Measurements from ENCODE around the gene MFSD12. TPM values are rescaled to one million over a fixed set of nuclear protein-coding genes. Genes with fewer than 3 reads are reported as not detected.

Gene MFSD12
- total and polyA plus RNA-seq, 9 donors = 17.4 to 104 (median 36.4) TPM

- DNase-seq = peak in 1 of 5 donors; percentile 18
- Histone ChIP-seq H3K4me3 (no peak overlapping the region), H3K27me3 (no peaks in the 10 kb centered on the region), H3K36me3 (no peaks in the 10 kb centered on the region), H3K4me1 (ENCODE audit: insufficient read depth) (peaks cover 10% of the 10 kb centered on the region), H3K9me3 (no peaks in the 10 kb centered on the region), H3K27ac (no peak overlapping the region)
- TF ChIP-seq EP300 (IDR thresholded peaks at IDR 0.05) = no peak
- WGBS, 3 donors = 63 to 76% (median 67%) methylated on average over 9 of the region's 9 CpGs
- intact Hi-C loops (cut with DNase I) = no loop called here
Observed at GRCh38 chr19:3551792-3552095, 5.6 kb downstream of the MFSD12 start.

GRCh38 chr19:3550947-3551791, 6.2 kb downstream of the MFSD12 start:
- peaks cover 5% of the 10 kb centered on the region for H3K4me1 ChIP-seq (ENCODE audit: insufficient read depth)
- H3K36me3 ChIP-seq = no peaks in the 10 kb centered on the region
- 80 to 84% (median 84%) methylated on average over 28 to 34 of the region's 34 CpGs for WGBS, 3 donors

GRCh38 chr19:3549816-3550215, 7.6 kb downstream of the MFSD12 start:
- intact Hi-C loops (cut with DNase I) = loop anchor here in 2 of 4 donors (5.0 to 10.0 kb wide), 2 partner anchors 65 to 67 kb away; no protein-coding TSS in a partner anchor
- WGBS, 3 donors = 78 to 87% (median 80%) methylated on average over 10 of the region's 10 CpGs
- Histone ChIP-seq H3K27ac (no peak overlapping the region), H3K27me3 (no peaks in the 10 kb centered on the region), H3K4me3 (no peak overlapping the region), H3K4me1 (ENCODE audit: insufficient read depth) (no peaks in the 10 kb centered on the region), H3K9me3 (no peaks in the 10 kb centered on the region), H3K36me3 (no peaks in the 10 kb centered on the region)
- no peak for DNase-seq
- TF ChIP-seq POLR2A (IDR thresholded peaks at IDR 0.05) (no peak), EP300 (IDR thresholded peaks at IDR 0.05) (no peak), CTCF (IDR thresholded peaks at IDR 0.05) (no peak)

More at GRCh38 chr19:3550947-3551791, 6.2 kb downstream of the MFSD12 start:
- no peak for TF ChIP-seq POLR2A (IDR thresholded peaks at IDR 0.05)
- no peak for TF ChIP-seq CTCF (IDR thresholded peaks at IDR 0.05)
- TF ChIP-seq EP300 (IDR thresholded peaks at IDR 0.05) = no peak
- no peaks in the 10 kb centered on the region for H3K9me3 ChIP-seq
- intact Hi-C loops (cut with DNase I) = no loop called here
- H3K4me3 ChIP-seq = no peak overlapping the region
- no peak overlapping the region for H3K27ac ChIP-seq
- peak in 1 of 5 donors; percentile 17 for DNase-seq
- no peaks in the 10 kb centered on the region for H3K27me3 ChIP-seq

- no peaks in the 10 kb centered on the region for H3K27me3 ChIP-seq
- peak in 1 of 5 donors; percentile 23 for DNase-seq
- H3K36me3 ChIP-seq = no peaks in the 10 kb centered on the region
- WGBS, 3 donors = 71 to 76% (median 72%) methylated on average over 13 to 14 of the region's 14 CpGs
- intact Hi-C loops (cut with DNase I) = loop anchor here in 2 of 4 donors (5.0 to 10.0 kb wide), 2 partner anchors 66 to 69 kb away; no protein-coding TSS in a partner anchor
- no peak overlapping the region for H3K27ac ChIP-seq
- H3K4me1 ChIP-seq (ENCODE audit: insufficient read depth) = no peaks in the 10 kb centered on the region
- no peaks in the 10 kb centered on the region for H3K9me3 ChIP-seq
- no peak overlapping the region for H3K4me3 ChIP-seq
- TF ChIP-seq EP300 (IDR thresholded peaks at IDR 0.05) = no peak
- no peak for TF ChIP-seq POLR2A (IDR thresholded peaks at IDR 0.05)
Observed at GRCh38 chr19:3548606-3549005, 8.8 kb downstream of the MFSD12 start.

GRCh38 chr19:3547767-3548282, 9.6 kb downstream of the MFSD12 start:
- DNase-seq = peak in 1 of 5 donors; percentile 34
- TF ChIP-seq EP300 (IDR thresholded peaks at IDR 0.05) (no peak), POLR2A (IDR thresholded peaks at IDR 0.05) (no peak), CTCF (IDR thresholded peaks at IDR 0.05) (no peak)
- Histone ChIP-seq H3K27ac (no peak overlapping the region), H3K36me3 (no peaks in the 10 kb centered on the region), H3K4me1 (ENCODE audit: insufficient read depth) (no peaks in the 10 kb centered on the region), H3K27me3 (no peaks in the 10 kb centered on the region), H3K4me3 (no peak overlapping the region), H3K9me3 (no peaks in the 10 kb centered on the region)
- WGBS, 3 donors = 71 to 78% (median 76%) methylated on average over 35 to 36 of the region's 36 CpGs
- intact Hi-C loops (cut with DNase I) = loop anchor here in 2 of 4 donors (5.0 to 10.0 kb wide), 2 partner anchors 67 to 69 kb away; no protein-coding TSS in a partner anchor
